ENCODE results near the gene BACH1. TPM values are rescaled to one million over a fixed set of nuclear protein-coding genes. Genes with fewer than 3 reads are reported as not detected.

The BACH1 gene
- total RNA-seq, 1 donor from 2014 or later: 12.7 TPM

- Histone ChIP-seq H3K4me1 (no peaks in the 10 kb centered on the region), H3K27ac (no peak overlapping the region), H3K4me3 (no peak overlapping the region), H3K36me3 (no peaks in the 10 kb centered on the region), H3K9me3 (no peaks in the 10 kb centered on the region), H3K27me3 (no peaks in the 10 kb centered on the region)
- intact Hi-C loops (cut with DNase I): no loop called here
- no peak for DNase-seq (ENCODE audit: low spot score in 2 of 2)
- TF ChIP-seq CTCF (IDR thresholded peaks at IDR 0.05): no peak
Observed at GRCh38 chr21:29379517-29380054, 80.9 kb downstream of the BACH1 start.

GRCh38 chr21:29382030-29382654, 83.4 kb downstream of the BACH1 start:
- TF ChIP-seq CTCF (IDR thresholded peaks at IDR 0.05): no peak
- Histone ChIP-seq H3K4me3 (no peak overlapping the region), H3K27me3 (no peaks in the 10 kb centered on the region), H3K4me1 (no peaks in the 10 kb centered on the region), H3K36me3 (no peaks in the 10 kb centered on the region), H3K9me3 (no peaks in the 10 kb centered on the region), H3K27ac (no peak overlapping the region)
- intact Hi-C loops (cut with DNase I): no loop called here
- DNase-seq (ENCODE audit: low spot score in 2 of 2): no peak

GRCh38 chr21:29384683-29385359, 86.1 kb downstream of the BACH1 start:
- Histone ChIP-seq H3K27ac (no peak overlapping the region), H3K9me3 (no peaks in the 10 kb centered on the region), H3K27me3 (no peaks in the 10 kb centered on the region), H3K4me1 (no peaks in the 10 kb centered on the region), H3K4me3 (no peak overlapping the region), H3K36me3 (no peaks in the 10 kb centered on the region)
- intact Hi-C loops (cut with DNase I): no loop called here
- DNase-seq (ENCODE audit: low spot score in 2 of 2): no peak
- TF ChIP-seq CTCF (IDR thresholded peaks at IDR 0.05): no peak

- no peak for TF ChIP-seq CTCF (IDR thresholded peaks at IDR 0.05)
- H3K4me3 ChIP-seq: no peak overlapping the region
- intact Hi-C loops (cut with DNase I): no loop called here
Observed at GRCh38 chr21:29385934-29386520, 87.3 kb downstream of the BACH1 start.

GRCh38 chr21:29386803-29387202, 88.1 kb downstream of the BACH1 start:
- no peak for TF ChIP-seq CTCF (IDR thresholded peaks at IDR 0.05)
- DNase-seq (ENCODE audit: low spot score in 2 of 2): no peak
- Histone ChIP-seq H3K4me1 (no peaks in the 10 kb centered on the region), H3K36me3 (no peaks in the 10 kb centered on the region), H3K27ac (no peak overlapping the region), H3K9me3 (no peaks in the 10 kb centered on the region), H3K27me3 (no peaks in the 10 kb centered on the region), H3K4me3 (no peak overlapping the region)
- intact Hi-C loops (cut with DNase I): no loop called here

More at GRCh38 chr21:29385934-29386520, 87.3 kb downstream of the BACH1 start:
- Histone ChIP-seq H3K36me3 (no peaks in the 10 kb centered on the region), H3K9me3 (no peaks in the 10 kb centered on the region), H3K27ac (no peak overlapping the region), H3K27me3 (no peaks in the 10 kb centered on the region), H3K4me1 (no peaks in the 10 kb centered on the region)
- DNase-seq (ENCODE audit: low spot score in 2 of 2): no peak
